ENCODE results near the gene ETNPPL.

DNA sequence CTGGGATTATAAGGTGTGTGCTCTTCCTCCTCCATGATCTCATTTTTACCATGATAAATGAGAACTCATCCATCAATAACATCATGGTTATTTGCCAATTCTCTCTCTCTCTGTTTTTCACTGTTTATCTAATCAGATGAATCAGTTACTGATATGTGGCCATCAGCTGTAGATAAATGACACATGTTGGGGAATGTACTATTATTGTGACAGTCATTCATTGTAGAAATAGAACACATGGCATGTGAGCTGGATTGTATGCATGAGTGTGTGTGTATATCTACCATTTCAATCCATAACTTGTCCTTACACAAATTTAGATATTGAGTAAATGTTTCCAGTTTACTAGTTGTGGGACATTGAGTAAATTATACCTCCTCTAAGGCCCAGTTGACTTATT is 59.5 kb downstream of the ETNPPL start:
- TF ChIP-seq EZH2 (IDR thresholded peaks at IDR 0.05; ENCODE audit: borderline replicate concordance, low read depth, low read length, poor library complexity, severe bottlenecking) (no peak), CTCF (conservative IDR thresholded peaks at IDR 0.05; ENCODE audit: low read depth, low read length) (no peak)
